ENCODE measurements around the gene LRRC8B. TPM values are rescaled to one million over a fixed set of nuclear protein-coding genes. Genes with fewer than 3 reads are reported as not detected.
"Not testable (repeated sequence)": the region's sequence is repeated elsewhere in the genome, so short reads cannot be mapped to it uniquely, and the experiment has no call there.

The LRRC8B gene
- total RNA-seq, 1 donor from 2014 or later = 2.1 TPM

DNA sequence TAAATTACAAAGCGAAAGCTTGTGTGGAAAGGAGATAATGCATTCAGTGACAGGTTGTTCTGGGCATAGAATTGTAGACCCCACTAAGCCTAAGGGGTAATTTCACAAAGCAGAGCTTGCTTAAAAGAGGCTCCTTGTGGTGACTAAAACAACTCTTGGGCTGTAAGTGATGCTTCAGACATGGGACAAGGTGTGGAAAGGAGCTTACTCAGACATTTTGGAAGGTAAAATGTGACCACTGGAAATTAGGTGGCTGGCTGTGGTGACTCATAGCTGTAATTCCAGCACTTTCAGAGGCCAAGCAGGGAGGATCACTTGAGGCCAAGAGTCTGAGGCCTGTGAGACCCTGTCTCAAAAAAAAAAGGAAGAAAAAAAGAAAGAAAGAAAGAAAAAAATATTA is 57.2 kb downstream of the LRRC8B start:
- no peak for DNase-seq (ENCODE audit: low read depth in 2 of 2)

GRCh38 chr1:89582571-89582970 is 57.9 kb downstream of the LRRC8B start:
- DNase-seq (ENCODE audit: low read depth in 2 of 2) = no peak

- no peak for DNase-seq (ENCODE audit: low read depth in 2 of 2)
These were observed 59.6 kb downstream of the LRRC8B start for GRCh38 chr1:89584211-89584610.

- DNase-seq (ENCODE audit: low read depth in 2 of 2) = no peak
These were observed 60.2 kb downstream of the LRRC8B start for GRCh38 chr1:89584781-89585180.

GRCh38 chr1:89587729-89588161 is 63.1 kb downstream of the LRRC8B start:
- no peak for DNase-seq (ENCODE audit: low read depth in 2 of 2)

DNA sequence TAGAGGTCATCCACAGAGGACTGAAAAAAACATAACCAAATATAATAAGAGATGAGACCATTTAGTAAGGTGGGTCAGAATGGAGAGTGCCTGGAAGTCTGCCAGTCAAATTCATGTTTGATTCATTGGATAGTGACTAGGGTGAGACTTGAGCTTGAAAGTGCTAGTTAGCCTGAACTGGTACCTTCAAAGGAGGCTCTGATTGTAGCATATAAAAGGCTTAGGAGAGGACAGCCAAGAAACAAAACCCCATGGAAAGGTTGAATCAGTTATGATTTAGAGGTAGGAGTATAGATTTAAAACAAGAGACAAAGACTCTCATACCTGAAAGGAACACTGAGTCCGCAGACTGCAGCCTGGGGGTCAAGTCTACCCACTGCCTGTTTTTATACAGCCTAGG is 63.9 kb downstream of the LRRC8B start:
- no peak for DNase-seq (ENCODE audit: low read depth in 2 of 2)

DNA sequence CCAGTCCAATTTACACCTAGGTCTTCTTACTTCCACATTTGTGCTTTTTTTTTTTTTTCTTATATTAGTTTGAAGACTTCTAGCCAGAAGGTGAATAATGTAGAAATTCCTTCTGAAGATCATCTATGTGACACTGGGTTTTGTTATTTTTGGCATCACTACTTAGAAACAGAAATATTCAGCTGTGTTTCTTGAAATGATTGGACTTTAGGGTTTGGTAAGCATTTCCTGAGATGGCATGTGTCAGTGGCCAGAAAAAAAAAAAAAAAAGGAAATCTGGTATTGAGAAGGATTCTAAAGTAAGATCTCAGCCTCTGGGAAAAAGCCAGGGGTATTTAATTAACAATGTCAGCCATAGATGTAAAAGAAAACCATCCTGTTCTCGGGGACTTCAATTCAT is 64.9 kb downstream of the LRRC8B start:
- DNase-seq (ENCODE audit: low read depth in 2 of 2) = peak in 1 of 2 donors; percentile 53

DNA sequence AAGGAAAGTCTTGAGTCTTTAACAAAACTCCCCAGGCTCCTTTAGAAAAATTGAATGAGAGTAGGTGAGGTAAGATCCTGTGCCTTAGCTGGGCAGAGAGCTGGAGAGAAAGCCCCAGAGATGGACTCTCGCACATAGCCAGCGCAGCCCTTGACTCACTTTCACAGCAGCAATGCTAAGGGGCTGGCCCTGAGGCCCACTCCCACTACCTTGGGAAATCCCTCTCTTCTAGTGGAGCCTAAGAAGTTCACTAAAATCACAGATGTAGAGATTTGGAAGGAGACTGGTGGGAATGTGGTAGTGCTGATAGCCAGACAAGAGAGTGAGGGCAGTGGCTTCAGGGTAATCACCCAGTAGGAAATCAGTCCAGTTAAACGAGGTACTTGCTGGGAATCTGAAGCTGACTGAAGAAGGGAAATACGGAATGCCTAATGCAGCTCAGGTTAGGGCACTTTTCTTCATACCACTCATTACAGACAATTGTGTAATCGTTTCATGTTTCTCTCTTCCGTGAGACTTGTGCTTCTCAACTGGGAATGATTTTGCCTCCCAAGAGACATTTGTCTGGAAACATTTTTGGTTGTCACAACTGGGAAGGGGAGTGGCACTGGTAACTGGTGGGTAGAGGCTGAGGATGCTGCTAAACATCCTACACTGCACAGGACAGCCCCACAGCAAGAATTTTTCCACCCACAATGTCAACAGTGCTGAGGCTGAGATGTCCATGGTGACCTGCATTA is 65.9 kb downstream of the LRRC8B start:
- DNase-seq (ENCODE audit: low read depth in 2 of 2) = no peak

GRCh38 chr1:89592861-89593302 is 68.3 kb downstream of the LRRC8B start:
- DNase-seq (ENCODE audit: low read depth in 2 of 2) = not testable (repeated sequence)

- no peak for DNase-seq (ENCODE audit: low read depth in 2 of 2)
These were observed 69.6 kb downstream of the LRRC8B start for GRCh38 chr1:89594096-89594740.

DNA sequence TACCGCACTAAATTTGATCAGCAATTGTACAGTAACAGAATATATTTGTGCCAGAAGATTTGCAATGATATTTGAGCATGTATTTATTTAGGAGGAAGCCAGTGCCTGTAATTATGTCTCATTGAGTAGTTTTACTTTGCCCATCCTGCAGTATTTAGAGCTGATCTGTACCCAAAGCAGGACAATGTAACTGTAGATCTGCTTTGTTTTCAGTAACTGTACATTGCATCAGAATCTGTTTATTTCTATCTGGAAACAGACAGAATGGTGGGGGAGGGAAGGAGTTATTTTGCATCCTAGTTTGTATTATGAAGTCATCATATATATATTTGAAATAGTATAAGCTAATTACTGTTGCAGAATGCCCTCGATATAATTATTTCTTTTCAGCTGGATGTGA is 72.1 kb downstream of the LRRC8B start:
- DNase-seq (ENCODE audit: low read depth in 2 of 2) = no peak

- DNase-seq (ENCODE audit: low read depth in 2 of 2) = peak; percentile 26 to 53
These were observed 74.1 kb downstream of the LRRC8B start for GRCh38 chr1:89598450-89599331.

DNA sequence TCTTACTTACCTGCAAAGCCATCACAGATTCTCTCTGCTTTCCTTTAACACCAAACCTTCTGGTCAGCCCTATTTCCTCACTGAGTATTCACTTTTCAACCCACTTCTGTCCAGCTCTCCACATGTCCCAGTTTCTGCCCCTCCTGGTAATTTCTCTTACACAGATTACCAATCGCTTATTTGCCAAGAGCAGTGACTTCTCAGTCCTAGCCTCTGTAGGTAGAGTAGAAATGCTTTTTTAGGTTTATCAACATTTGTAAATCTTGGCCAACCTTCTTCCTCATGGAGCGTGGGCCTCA is 74.7 kb downstream of the LRRC8B start:
- no peak for DNase-seq (ENCODE audit: low read depth in 2 of 2)

GRCh38 chr1:89600451-89601224 is 76.0 kb downstream of the LRRC8B start:
- no peak for DNase-seq (ENCODE audit: low read depth in 2 of 2)

DNA sequence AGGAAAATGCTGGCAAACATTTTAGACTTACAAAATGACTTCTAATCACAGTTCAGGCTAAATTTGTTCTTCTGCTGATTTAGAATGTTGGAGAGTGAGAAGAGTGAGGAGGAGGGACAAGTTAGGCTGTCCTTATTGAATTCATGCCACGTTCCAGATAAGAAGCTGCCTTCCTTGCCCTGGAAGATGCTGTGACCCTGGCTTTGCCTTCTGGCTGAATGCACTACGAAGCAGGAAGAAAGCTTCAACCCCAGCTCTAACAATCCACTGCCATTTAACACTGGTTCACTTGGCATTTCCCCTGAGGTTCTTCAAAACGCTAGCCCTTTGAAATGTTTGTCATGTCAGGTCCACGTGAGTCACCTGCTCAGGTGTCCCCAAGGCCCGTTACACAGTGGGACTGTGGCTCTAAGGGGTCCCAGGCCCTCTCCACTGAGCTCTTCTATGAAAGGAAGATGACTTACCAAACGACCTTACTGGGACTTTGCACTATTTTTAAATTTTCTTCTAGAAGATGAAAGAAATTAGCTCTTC is 78.3 kb downstream of the LRRC8B start:
- DNase-seq (ENCODE audit: low read depth in 2 of 2) = no peak

DNA sequence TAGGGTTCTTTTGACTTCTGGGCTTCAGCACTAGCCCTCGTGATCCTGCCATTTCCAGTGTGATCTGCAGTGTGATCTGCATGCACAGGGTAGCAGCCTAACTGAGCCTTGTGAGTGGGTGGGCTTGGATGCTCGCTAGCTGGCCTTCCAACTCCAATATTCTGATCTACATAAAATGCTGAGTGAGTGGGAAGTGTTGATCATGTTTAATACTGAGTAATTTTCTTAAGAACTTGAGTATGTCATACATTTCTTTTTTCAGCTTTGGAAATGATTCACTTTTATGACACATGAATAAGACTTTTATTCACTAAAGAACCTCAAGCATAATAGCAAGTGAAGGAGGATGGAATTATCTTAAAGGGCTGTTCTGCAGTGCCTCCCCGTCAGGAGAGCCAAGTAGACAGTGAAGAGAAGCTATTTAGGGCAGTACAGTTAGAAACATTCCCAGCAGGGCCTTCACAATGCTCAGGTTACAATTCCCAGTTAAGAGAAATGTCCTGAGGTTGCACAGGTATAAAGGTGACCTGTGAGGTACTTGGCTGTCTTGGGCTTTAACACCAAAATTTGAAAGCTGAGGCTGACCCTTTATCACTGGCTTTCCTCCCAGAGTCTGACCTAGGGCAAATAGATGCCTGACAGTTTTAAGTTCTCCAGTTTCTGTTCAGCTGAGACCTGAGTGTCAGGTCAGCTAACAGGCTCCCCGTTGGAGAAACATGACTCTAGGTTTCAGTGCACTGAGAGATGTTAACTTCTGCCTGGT is 79.2 kb downstream of the LRRC8B start:
- no peak for DNase-seq (ENCODE audit: low read depth in 2 of 2)

GRCh38 chr1:89604414-89604735 is 79.7 kb downstream of the LRRC8B start:
- DNase-seq (ENCODE audit: low read depth in 2 of 2) = no peak

DNA sequence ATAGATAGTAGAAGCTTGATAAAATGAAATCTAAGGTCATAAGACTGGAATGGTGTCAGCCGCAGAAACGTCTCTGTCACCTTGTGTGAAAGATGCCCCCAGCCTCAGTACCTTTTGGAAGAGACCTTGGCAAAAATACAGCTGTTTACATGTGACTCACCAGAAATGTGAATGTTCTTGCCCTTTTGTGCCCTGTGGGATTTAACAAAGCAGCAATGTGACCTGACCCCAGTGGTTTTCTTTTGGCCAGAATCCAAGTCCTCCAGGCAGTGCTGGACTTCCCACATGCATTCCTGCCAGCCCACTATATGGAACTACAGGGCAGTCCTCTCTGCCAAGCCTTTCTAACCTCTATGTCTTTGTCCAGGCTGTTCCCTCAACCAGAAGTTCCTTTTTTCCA is 81.1 kb downstream of the LRRC8B start:
- peak in 1 of 2 donors; percentile 81 for DNase-seq (ENCODE audit: low read depth in 2 of 2)

DNA sequence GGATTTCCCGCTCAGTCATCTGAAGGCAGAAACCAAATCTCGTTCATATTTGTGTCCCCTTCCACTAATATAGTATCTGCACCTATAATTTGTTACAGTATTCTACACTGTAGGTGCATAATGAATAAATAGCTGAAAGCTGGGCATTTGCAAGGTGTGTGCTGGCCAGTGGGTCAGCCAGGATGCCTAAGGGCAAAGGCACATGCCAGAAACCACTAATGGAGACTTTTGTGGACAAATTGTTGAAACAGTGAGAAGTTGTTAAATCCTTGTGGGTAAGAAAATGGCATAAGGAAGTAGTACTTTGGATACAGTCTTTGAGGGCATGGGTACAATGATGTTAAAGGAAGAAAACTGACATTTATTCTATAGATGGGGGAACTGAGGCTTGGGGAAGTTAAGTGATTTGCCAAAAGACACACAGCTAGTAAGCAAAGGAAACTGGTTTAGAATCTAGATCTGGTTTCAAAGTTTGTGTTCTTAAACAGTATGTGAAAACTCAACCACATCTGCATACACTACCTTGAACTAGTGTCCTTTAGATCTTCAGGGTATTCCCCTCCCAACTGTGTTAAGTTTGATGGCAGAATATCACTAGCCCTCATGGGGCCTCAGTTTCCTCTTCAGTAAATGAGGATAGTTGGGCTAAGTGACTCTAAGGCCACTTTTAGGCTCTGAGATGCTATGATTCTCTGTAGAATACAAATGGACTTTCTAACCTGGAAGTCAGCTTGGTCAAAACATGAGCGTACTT is 81.8 kb downstream of the LRRC8B start:
- no peak for DNase-seq (ENCODE audit: low read depth in 2 of 2)

DNA sequence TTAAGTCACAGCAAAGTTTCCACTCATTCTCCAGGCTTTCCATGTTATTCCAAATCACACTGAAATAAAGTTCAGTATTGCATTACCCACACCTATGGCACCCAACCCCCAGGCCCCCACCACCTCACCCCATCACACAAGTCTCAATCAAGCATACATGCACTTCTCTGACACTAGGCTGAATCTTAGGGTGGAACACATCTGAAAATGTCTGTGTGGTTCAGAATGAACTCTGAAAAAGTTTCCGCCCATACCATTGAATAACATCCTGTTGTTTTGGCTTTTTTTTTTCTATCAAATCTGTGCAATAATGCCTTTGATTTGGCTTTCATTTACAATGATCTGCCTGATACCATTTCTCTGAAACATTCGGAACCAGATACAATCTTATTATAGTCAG is 82.5 kb downstream of the LRRC8B start:
- DNase-seq (ENCODE audit: low read depth in 2 of 2) = no peak
